Right lobe of liver (tissue), 4 donors: Measurements from ENCODE around the gene MID1.

Experiments
- CTCF ChIP-seq, 4 donors: fragments of 200-600 bp in 3 of 4; fragments of 450-650 bp in 1 of 4; IDR thresholded peaks; one replicate each; pipeline versions ENCODE4 v1.5.1 to v1.8.0; 2016 to 2022; ENCODE audit warnings: antibody characterized with exemption in 4 of 4, mild to moderate bottlenecking in 2 of 4
- POLR2A ChIP-seq: fragments of 450-650 bp; IDR thresholded peaks from one replicate; pipeline ENCODE4 v1.6.1; 2017; ENCODE audit warnings: antibody characterized with exemption, mild to moderate bottlenecking
- donor health status: DM: no; HTN: no; CAD: no.
- donor health status: DM: no; HTN: no; CAD: no.
- donor health status: DM: no; HTN: yes; CAD: no.

DNA sequence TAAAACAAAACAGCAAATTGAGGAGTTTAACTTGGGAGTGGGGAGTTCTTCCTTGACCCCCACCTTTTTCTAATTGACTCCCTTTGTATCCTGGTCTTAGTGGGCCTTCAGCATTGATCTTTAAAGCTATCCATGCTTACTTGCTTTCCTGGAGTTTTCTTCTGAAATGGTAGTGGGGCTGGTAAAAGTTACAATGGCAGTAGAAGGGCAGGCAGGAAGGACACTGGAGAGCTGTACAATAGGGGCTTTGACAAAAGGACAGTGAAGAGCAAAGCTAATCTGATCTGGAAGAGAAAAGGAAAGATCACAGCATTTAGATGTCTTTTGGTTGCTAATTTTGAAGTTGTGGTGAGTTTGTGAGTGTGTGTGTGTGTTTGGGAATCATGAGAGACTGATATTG, 111.5 kb downstream of the MID1 start:
- TF ChIP-seq CTCF (IDR thresholded peaks at IDR 0.05) (no peak), POLR2A (no peak)
